Mesenteric fat pad (tissue), 1 donor: ENCODE data around the gene ZNF808. TPM values are rescaled to one million over a fixed set of nuclear protein-coding genes. Genes with fewer than 3 reads are reported as not detected.

Experiments
- DNase-seq: peaks from one replicate; pipeline ENCODE4 v3.0.0-alpha.2; 2020; ENCODE audit warnings: low spot score
- total RNA-seq: library from RNA; stranded (reverse); fragmentation: NEBNext Ultra II Directional; extraction: Animal tissue kit (Norgen Biotek cat#: 25700); gene quantifications from one replicate; pipeline ENCODE4 v1.2.1, GENCODE V29; 2021
- donor health status: DM: yes; HTN: yes; CAD: no.

Gene ZNF808
- total RNA-seq, 1 donor from 2014 or later = 15.5 TPM

GRCh38 chr19:52592301-52592700 lies 64.8 kb downstream of the ZNF808 start:
- no peak for DNase-seq

GRCh38 chr19:52593441-52593840 lies 66.0 kb downstream of the ZNF808 start:
- DNase-seq = peak; percentile 47

- DNase-seq = no peak
These were observed 71.8 kb downstream of the ZNF808 start for GRCh38 chr19:52599241-52599640.

- peak; percentile 69 for DNase-seq
These were observed 73.2 kb downstream of the ZNF808 start for GRCh38 chr19:52600639-52601024.

- DNase-seq = peak; percentile 98
These were observed 73.8 kb downstream of the ZNF808 start for GRCh38 chr19:52601025-52601973.

- peak; percentile 18 for DNase-seq
These were observed 74.5 kb downstream of the ZNF808 start for GRCh38 chr19:52601974-52602366.

GRCh38 chr19:52602941-52603340 lies 75.5 kb downstream of the ZNF808 start:
- peak; percentile 11 for DNase-seq

- peak; percentile 35 for DNase-seq
These were observed 76.2 kb downstream of the ZNF808 start for GRCh38 chr19:52603558-52604207.

Other genes starting within 250 kb of the ZNF808 start
- gene ZNF480, start 230.5 kb upstream of the ZNF808 start, total RNA-seq = 10.1 TPM
- gene ZNF610, start 191.4 kb upstream of the ZNF808 start, total RNA-seq = 1.1 TPM
- 13.6 TPM for gene ZNF880, start 157.7 kb upstream of the ZNF808 start, total RNA-seq
- gene ZNF528, start 129.8 kb upstream of the ZNF808 start, total RNA-seq = 11.0 TPM
- gene ZNF534, start 98.5 kb upstream of the ZNF808 start, total RNA-seq = not detected
- gene ZNF578, start 74.1 kb upstream of the ZNF808 start, total RNA-seq = 1.5 TPM
- gene ZNF701, start 42.6 kb downstream of the ZNF808 start, total RNA-seq = 11.2 TPM
- gene ZNF83, start 110.7 kb downstream of the ZNF808 start, total RNA-seq = 30.0 TPM
- 23.1 TPM for gene ZNF611, start 207.4 kb downstream of the ZNF808 start, total RNA-seq